HCT116 (cell line): ENCODE results near the gene GRIK5. TPM values are rescaled to one million over a fixed set of nuclear protein-coding genes. Genes with fewer than 3 reads are reported as not detected.

Experiments
- ATAC-seq: fragments of 200-7000 bp; cut with Tn5 transposase; 2 replicates; pipeline ENCODE4 v1.9.1; 2020; ENCODE audit warnings: mild to moderate bottlenecking, moderate library complexity
- BruUV-seq: library from RNA; stranded (reverse); fragments of 400-500 nt; replicated peaks from 2 replicates; lab custom pipeline; 2021; lab: Mats Ljungman, UMichigan
- CTCF ChIA-PET: fragments of 300-600 bp; sonication (Branson Sonifier 250); formaldehyde crosslinking; loops from one replicate; lab custom pipeline; 2021; ENCODE audit warnings: antibody characterized with exemption; lab: Charles Lee
- POLR2A ChIA-PET: fragments of 300-600, 350-600 bp; sonication (Branson Sonifier 250); formaldehyde crosslinking; loops from one replicate; lab custom pipeline; 2021; ENCODE audit warnings: antibody characterized with exemption; lab: Charles Lee
- RAD21 ChIA-PET, 2 experiments: fragments of 300-600 bp; sonication (Branson Sonifier 250); formaldehyde crosslinking; loops; one replicate each; lab custom pipeline; 2023; ENCODE audit warnings: low total read pairs in 2 of 2; ENCODE audit not compliant: uncharacterized antibody in 2 of 2, unreplicated experiment in 2 of 2, low non-redundant PET in 1 of 2; lab: Charles Lee
- DNase-seq: peaks from one replicate; pipeline ENCODE4 v3.0.0-alpha.2; 2010; ENCODE audit warnings: low read depth, low spot score
- H2AFZ ChIP-seq: fragments of 200-600 bp; shearing (Covaris generic), sonication (generic); 2 replicates; pipeline ENCODE4 v1.6.1; 2017; ENCODE audit warnings: low read depth, mixed run types, mixed read lengths, antibody characterized with exemption, low read length; ENCODE audit not compliant: poor library complexity, severe bottlenecking
- H3K27ac ChIP-seq: 2 replicates; pipeline ENCODE4 v1.5.1; 2012; ENCODE audit warnings: low read depth, low read length
- H3K27me3 ChIP-seq: fragments of 200-600 bp; sonication (generic); 2 replicates; pipeline ENCODE4 v1.6.1; 2016; ENCODE audit warnings: mixed run types, low read length, mixed read lengths; ENCODE audit not compliant: insufficient read depth
- H3K36me3 ChIP-seq, 2 experiments: fragments of 200-500 bp in 1 of 2; fragments of 200-600 bp in 1 of 2; sonication (Bioruptor generic) in 1 of 2; sonication (generic) in 1 of 2; 2 replicates each; pipeline versions ENCODE4 v1.5.1 to v1.6.1; 2014 to 2016; ENCODE audit warnings: low read length in 2 of 2, inconsistent platforms in 1 of 2, mixed read lengths in 1 of 2, mixed run types in 1 of 2; ENCODE audit not compliant: insufficient read depth in 2 of 2, control insufficient read depth in 1 of 2
- H3K4me1 ChIP-seq, 2 experiments: fragments of 200-600 bp in 1 of 2; sonication (generic) in 1 of 2; 2 replicates each; pipeline versions ENCODE4 v1.5.1 to v1.6.1; 2012 to 2017; ENCODE audit warnings: low read length in 2 of 2, inconsistent platforms in 1 of 2, mild to moderate bottlenecking in 1 of 2, mixed read lengths in 1 of 2, mixed run types in 1 of 2, moderate library complexity in 1 of 2; ENCODE audit not compliant: insufficient read depth in 2 of 2, control insufficient read depth in 1 of 2
- H3K4me2 ChIP-seq: fragments of 200-600 bp; sonication (generic); 2 replicates; pipeline ENCODE4 v1.6.1; 2017; ENCODE audit warnings: mixed run types, low read length, mixed read lengths
- H3K4me3 ChIP-seq, 2 experiments: fragments of 200-600 bp in 1 of 2; sonication (generic) in 1 of 2; replicated peaks in 1 of 2; 2 replicates each; pipeline ENCODE4 v1.5.1; 2011 to 2016; ENCODE audit warnings: low read length in 2 of 2, control low read depth in 1 of 2, low read depth in 1 of 2, mild to moderate bottlenecking in 1 of 2, mixed read lengths in 1 of 2, mixed run types in 1 of 2
- H3K79me2 ChIP-seq: fragments of 200-600 bp; sonication (generic); 2 replicates; pipeline ENCODE4 v1.6.1; 2017; ENCODE audit warnings: mild to moderate bottlenecking, mixed run types, low read length, moderate library complexity, mixed read lengths; ENCODE audit not compliant: insufficient read depth
- H3K9ac ChIP-seq: fragments of 200-600 bp; sonication (generic); 2 replicates; pipeline ENCODE4 v1.6.1; 2016; ENCODE audit warnings: low read length, mixed read lengths
- H3K9me2 ChIP-seq: fragments of 200-600 bp; sonication (generic), shearing (Covaris generic); 2 replicates; pipeline ENCODE4 v1.6.1; 2017; ENCODE audit warnings: mixed run types, mild to moderate bottlenecking, moderate library complexity; ENCODE audit not compliant: insufficient read depth
- H3K9me3 ChIP-seq, 2 experiments: fragments of 200-500 bp in 1 of 2; fragments of 200-600 bp in 1 of 2; sonication (Bioruptor generic) in 1 of 2; sonication (generic) in 1 of 2; 2 replicates each; pipeline ENCODE4 v1.6.1; 2014 to 2017; ENCODE audit warnings: low read length in 2 of 2, mixed read lengths in 2 of 2, inconsistent platforms in 1 of 2, low read depth in 1 of 2, mild to moderate bottlenecking in 1 of 2, mixed run types in 1 of 2, moderate library complexity in 1 of 2; ENCODE audit not compliant: control insufficient read depth in 1 of 2, insufficient read depth in 1 of 2
- H4K20me1 ChIP-seq: fragments of 200-600 bp; sonication (generic), shearing (Covaris generic); 2 replicates; pipeline ENCODE4 v1.6.1; 2017; ENCODE audit warnings: mixed run types, mild to moderate bottlenecking, moderate library complexity; ENCODE audit not compliant: insufficient read depth
- ATF3 ChIP-seq: IDR thresholded peaks from 2 replicates; pipeline ENCODE4 v1.6.1; 2012
- CBX3 ChIP-seq: IDR thresholded peaks from 2 replicates; pipeline ENCODE4 v1.6.1; 2012; ENCODE audit warnings: low read depth
- CEBPB ChIP-seq: IDR thresholded peaks from 2 replicates; pipeline ENCODE4 v1.6.1; 2012; ENCODE audit warnings: low read depth
- CTCF ChIP-seq, 3 experiments: fragments of 200-600 bp in 1 of 3; sonication (generic) in 1 of 3; IDR thresholded peaks in 2 of 3; conservative IDR thresholded peaks in 1 of 3; 2 replicates each; pipeline ENCODE4 v1.5.1; 2012 to 2017; ENCODE audit warnings: low read depth in 2 of 3, low read length in 2 of 3, antibody characterized with exemption in 1 of 3, borderline replicate concordance in 1 of 3, control low read depth in 1 of 3, mild to moderate bottlenecking in 1 of 3, mixed read lengths in 1 of 3, mixed run types in 1 of 3, moderate library complexity in 1 of 3; ENCODE audit not compliant: insufficient read depth in 1 of 3
- EGR1 ChIP-seq: IDR thresholded peaks from 2 replicates; pipeline ENCODE4 v1.6.1; 2012; ENCODE audit warnings: low read depth
- ELF1 ChIP-seq: IDR thresholded peaks from 2 replicates; pipeline ENCODE4 v1.6.1; 2012; ENCODE audit warnings: low read depth, borderline replicate concordance
- EZH2 ChIP-seq: fragments of 200-600 bp; sonication (generic); IDR thresholded peaks from 2 replicates; pipeline ENCODE4 v1.6.1; 2017; ENCODE audit warnings: antibody characterized with exemption, mixed run types
- EZH2phosphoT487 ChIP-seq: fragments of 200-600 bp; IDR thresholded peaks from 2 replicates; pipeline ENCODE4 v1.6.1; 2018; ENCODE audit warnings: antibody characterized with exemption, borderline replicate concordance
- JUND ChIP-seq: IDR thresholded peaks from 2 replicates; pipeline ENCODE4 v1.6.1; 2012
- POLR2A ChIP-seq: IDR thresholded peaks from 2 replicates; pipeline ENCODE4 v1.7.0; 2011; ENCODE audit warnings: borderline replicate concordance; ENCODE audit not compliant: insufficient read depth, insufficient read length; ENCODE audit errors: extremely low read depth
- POLR2AphosphoS5 ChIP-seq: IDR thresholded peaks from 2 replicates; pipeline ENCODE4 v1.6.1; 2011; ENCODE audit warnings: mild to moderate bottlenecking, low read depth, low read length, moderate library complexity
- RAD21 ChIP-seq: IDR thresholded peaks from 2 replicates; pipeline ENCODE4 v1.6.1; 2012; ENCODE audit warnings: low read depth, mild to moderate bottlenecking
- REST ChIP-seq: IDR thresholded peaks from 2 replicates; pipeline ENCODE4 v1.6.1; 2012; ENCODE audit warnings: low read depth
- SP1 ChIP-seq: IDR thresholded peaks from 2 replicates; pipeline ENCODE4 v1.6.1; 2012; ENCODE audit warnings: low read depth
- SRF ChIP-seq: IDR thresholded peaks from 2 replicates; pipeline ENCODE4 v1.6.1; 2012; ENCODE audit warnings: low read depth
- TCF7L2 ChIP-seq: IDR thresholded peaks from 2 replicates; pipeline ENCODE4 v1.7.0; 2011; ENCODE audit warnings: borderline replicate concordance, inconsistent platforms; ENCODE audit not compliant: insufficient read depth, insufficient read length; ENCODE audit errors: extremely low read depth
- ZFX ChIP-seq: fragments of 450-650 bp; IDR thresholded peaks from 2 replicates; pipeline ENCODE4 v1.6.1; 2017
- ZNF274 ChIP-seq: fragments of 200-500 bp; sonication (Bioruptor generic); IDR thresholded peaks from 2 replicates; pipeline ENCODE4 v1.6.1; 2014; ENCODE audit warnings: mild to moderate bottlenecking, low read depth, low read length, inconsistent platforms
- intact Hi-C: fragments of 100-400 bp; cut with micrococcal nuclease; formaldehyde crosslinking; loops from 2 replicates; pipeline ENCODE4 v1.10.0; 2022
- total RNA-seq: library from RNA; stranded (reverse); gene quantifications from one replicate; pipeline ENCODE4 v1.2.1, GENCODE V29; 2021; ENCODE audit not compliant: unreplicated experiment
- TF ChIP-seq, protein P1 (sequence below): IDR thresholded peaks from 2 replicates; pipeline ENCODE4 v1.6.1; 2011; ENCODE audit warnings: mild to moderate bottlenecking, low read length, moderate library complexity; ENCODE audit not compliant: insufficient replicate concordance; ENCODE audit errors: extremely low read depth

Gene GRIK5
- total RNA-seq, 1 experiment from 2014 or later, result 1.7 TPM

GRCh38 chr19:41993612-41994483, 76.2 kb downstream of the GRIK5 start, which contains the start of gene ATP1A3:
ATP1A3 (minus strand) TSS chr19:41994230; CDS start chr19:41994076, 154 bp downstream.
- Histone ChIP-seq H2AFZ (peak within 1 kb of the TSS; percentile 54), H3K9ac (peak within 1 kb of the TSS; percentile 73), H4K20me1 (no peaks in the 10 kb centered on the region), H3K9me3 (no peaks in the 10 kb centered on the region), H3K4me2 (peak within 1 kb of the TSS; percentile 99), H3K4me3 (peak within 1 kb of the TSS; percentile 66 to 76), H3K79me2 (no peaks in the 10 kb centered on the region), H3K36me3 (no peaks in the 10 kb centered on the region), H3K4me1 (peaks cover 4 to 21% of the 10 kb centered on the region in 2 experiments; a peak in 3 of 4 replicates), H3K27ac (peak within 1 kb of the TSS; percentile 35; the same call in 1 of the 2 replicates), H3K9me2 (no peaks in the 10 kb centered on the region), H3K27me3 (peaks cover 7% of the 10 kb centered on the region; the same call in 1 of the 2 replicates)
- DNase-seq (peak; percentile 31), ATAC-seq (peak; percentile 87)
- ChIA-PET RAD21 (no interaction called here), CTCF (interaction anchor here (1.9 kb wide), 1 partner anchor 34 kb away, joined by 5 read pairs; no protein-coding TSS in a partner anchor), POLR2A (no interaction called here)
- BruUV-seq, result no TSS peak
- intact Hi-C loops, result loop anchor here (10.0 kb wide), 1 partner anchor 101 kb away; no protein-coding TSS in a partner anchor
- TF ChIP-seq TCF7L2 (no peak), SP1 (peak; percentile 46; the same call in 1 of the 2 replicates), POLR2AphosphoS5 (peak; percentile 68), REST (no peak), ELF1 (no peak), CBX3 (no peak), SRF (no peak), EZH2phosphoT487 (no peak), ZFX (no peak; the same call in 1 of the 2 replicates), EZH2 (no peak), ZNF274 (no peak), CTCF (IDR thresholded peaks at IDR 0.05 in 2 of 3, conservative IDR thresholded peaks at IDR 0.05 in 1 of 3; ENCODE audit: borderline replicate concordance in 1 of 3, insufficient read depth in 1 of 3, low read depth in 2 of 3, low read length in 2 of 3) (no peak), CEBPB (no peak), POLR2A (no peak), ATF3 (no peak), JUND (no peak), RAD21 (no peak), EGR1 (peak; percentile 78; the same call in 1 of the 2 replicates)
- TF ChIP-seq, protein P1, sequence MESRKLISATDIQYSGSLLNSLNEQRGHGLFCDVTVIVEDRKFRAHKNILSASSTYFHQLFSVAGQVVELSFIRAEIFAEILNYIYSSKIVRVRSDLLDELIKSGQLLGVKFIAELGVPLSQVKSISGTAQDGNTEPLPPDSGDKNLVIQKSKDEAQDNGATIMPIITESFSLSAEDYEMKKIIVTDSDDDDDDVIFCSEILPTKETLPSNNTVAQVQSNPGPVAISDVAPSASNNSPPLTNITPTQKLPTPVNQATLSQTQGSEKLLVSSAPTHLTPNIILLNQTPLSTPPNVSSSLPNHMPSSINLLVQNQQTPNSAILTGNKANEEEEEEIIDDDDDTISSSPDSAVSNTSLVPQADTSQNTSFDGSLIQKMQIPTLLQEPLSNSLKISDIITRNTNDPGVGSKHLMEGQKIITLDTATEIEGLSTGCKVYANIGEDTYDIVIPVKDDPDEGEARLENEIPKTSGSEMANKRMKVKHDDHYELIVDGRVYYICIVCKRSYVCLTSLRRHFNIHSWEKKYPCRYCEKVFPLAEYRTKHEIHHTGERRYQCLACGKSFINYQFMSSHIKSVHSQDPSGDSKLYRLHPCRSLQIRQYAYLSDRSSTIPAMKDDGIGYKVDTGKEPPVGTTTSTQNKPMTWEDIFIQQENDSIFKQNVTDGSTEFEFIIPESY, result no peak
